ENCODE measurements around the gene VMAC. TPM values are rescaled to one million over a fixed set of nuclear protein-coding genes. Genes with fewer than 3 reads are reported as not detected.
"Not testable (repeated sequence)": the region's sequence is repeated elsewhere in the genome, so short reads cannot be mapped to it uniquely, and the experiment has no call there.

The VMAC gene
- total RNA-seq, 1 donor from 2014 or later, result 3.7 TPM

GRCh38 chr19:5883157-5883873 lies 21.4 kb upstream of the VMAC start:
- peaks cover 0 to 16% (median 13%) of the 10 kb centered on the region in 3 donors for H3K27me3 ChIP-seq (ENCODE audit: control insufficient read depth in 3 of 3, insufficient read depth in 3 of 3, low read length in 3 of 3)
- not testable (repeated sequence) for H3K9me3 ChIP-seq (ENCODE audit: control insufficient read depth in 3 of 3, low read length in 3 of 3); H3K4me3 ChIP-seq (ENCODE audit: low read length in 3 of 3); H3K36me3 ChIP-seq (ENCODE audit: control insufficient read depth in 3 of 3, insufficient read depth in 3 of 3, low read length in 3 of 3); H3K4me1 ChIP-seq (ENCODE audit: control insufficient read depth in 3 of 3, insufficient read depth in 3 of 3, low read length in 3 of 3); H3K9ac ChIP-seq (ENCODE audit: low read depth in 1 of 3, low read length in 3 of 3); H3K27ac ChIP-seq (ENCODE audit: low read depth, low read length)

- H3K4me1 ChIP-seq (ENCODE audit: control insufficient read depth in 3 of 3, insufficient read depth in 3 of 3, low read length in 3 of 3), result not testable (repeated sequence)
Observed at GRCh38 chr19:5884065-5884811, 20.4 kb upstream of the VMAC start.

GRCh38 chr19:5889288-5889971 lies 15.2 kb upstream of the VMAC start:
- H3K27me3 ChIP-seq (ENCODE audit: control insufficient read depth in 3 of 3, insufficient read depth in 3 of 3, low read length in 3 of 3), result peaks cover 30 to 41% (median 41%) of the 10 kb centered on the region in 3 donors
- H3K4me1 ChIP-seq (ENCODE audit: control insufficient read depth in 3 of 3, insufficient read depth in 3 of 3, low read length in 3 of 3), result peaks cover 3 to 17% (median 13%) of the 10 kb centered on the region in 3 donors
- no peaks in the 10 kb centered on the region for H3K9me3 ChIP-seq (ENCODE audit: control insufficient read depth in 3 of 3, low read length in 3 of 3)
- H3K27ac ChIP-seq (ENCODE audit: low read depth, low read length), result no peak overlapping the region
- H3K4me3 ChIP-seq (ENCODE audit: low read length in 3 of 3), result no peak overlapping the region
- H3K9ac ChIP-seq (ENCODE audit: low read depth in 1 of 3, low read length in 3 of 3), result no peak overlapping the region
- no peaks in the 10 kb centered on the region for H3K36me3 ChIP-seq (ENCODE audit: control insufficient read depth in 3 of 3, insufficient read depth in 3 of 3, low read length in 3 of 3)

More at GRCh38 chr19:5884065-5884811, 20.4 kb upstream of the VMAC start:
- peaks cover 0 to 15% (median 12%) of the 10 kb centered on the region in 3 donors for H3K27me3 ChIP-seq (ENCODE audit: control insufficient read depth in 3 of 3, insufficient read depth in 3 of 3, low read length in 3 of 3)
- H3K9me3 ChIP-seq (ENCODE audit: control insufficient read depth in 3 of 3, low read length in 3 of 3); H3K9ac ChIP-seq (ENCODE audit: low read depth in 1 of 3, low read length in 3 of 3); H3K4me3 ChIP-seq (ENCODE audit: low read length in 3 of 3); H3K36me3 ChIP-seq (ENCODE audit: control insufficient read depth in 3 of 3, insufficient read depth in 3 of 3, low read length in 3 of 3); H3K27ac ChIP-seq (ENCODE audit: low read depth, low read length): not testable (repeated sequence)

- Histone ChIP-seq H3K36me3 (ENCODE audit: control insufficient read depth in 3 of 3, insufficient read depth in 3 of 3, low read length in 3 of 3) (peaks cover 2 to 3% (median 3%) of the 10 kb centered on the region in 3 donors), H3K4me3 (ENCODE audit: low read length in 3 of 3) (no peak overlapping the region), H3K4me1 (ENCODE audit: control insufficient read depth in 3 of 3, insufficient read depth in 3 of 3, low read length in 3 of 3) (peaks cover 3 to 19% (median 14%) of the 10 kb centered on the region in 3 donors), H3K9ac (ENCODE audit: low read depth in 1 of 3, low read length in 3 of 3) (no peak overlapping the region), H3K27me3 (ENCODE audit: control insufficient read depth in 3 of 3, insufficient read depth in 3 of 3, low read length in 3 of 3) (peaks cover 30 to 41% (median 41%) of the 10 kb centered on the region in 3 donors), H3K27ac (ENCODE audit: low read depth, low read length) (no peak overlapping the region), H3K9me3 (ENCODE audit: control insufficient read depth in 3 of 3, low read length in 3 of 3) (no peaks in the 10 kb centered on the region)
Observed at GRCh38 chr19:5890099-5890498, 14.6 kb upstream of the VMAC start.

- H3K9ac ChIP-seq (ENCODE audit: low read depth in 1 of 3, low read length in 3 of 3), result peak overlapping the region in 1 of 3 donors; percentile 32
- no peak overlapping the region for H3K4me3 ChIP-seq (ENCODE audit: low read length in 3 of 3)
- H3K9me3 ChIP-seq (ENCODE audit: control insufficient read depth in 3 of 3, low read length in 3 of 3), result no peaks in the 10 kb centered on the region
- peaks cover 3 to 19% (median 14%) of the 10 kb centered on the region in 3 donors for H3K4me1 ChIP-seq (ENCODE audit: control insufficient read depth in 3 of 3, insufficient read depth in 3 of 3, low read length in 3 of 3)
- peaks cover 30 to 36% (median 36%) of the 10 kb centered on the region in 3 donors for H3K27me3 ChIP-seq (ENCODE audit: control insufficient read depth in 3 of 3, insufficient read depth in 3 of 3, low read length in 3 of 3)
- H3K27ac ChIP-seq (ENCODE audit: low read depth, low read length), result no peak overlapping the region
- peaks cover 14 to 15% (median 14%) of the 10 kb centered on the region in 3 donors for H3K36me3 ChIP-seq (ENCODE audit: control insufficient read depth in 3 of 3, insufficient read depth in 3 of 3, low read length in 3 of 3)
Observed at GRCh38 chr19:5891572-5891937, 13.1 kb upstream of the VMAC start.

- Histone ChIP-seq H3K27me3 (ENCODE audit: control insufficient read depth in 3 of 3, insufficient read depth in 3 of 3, low read length in 3 of 3) (peaks cover 30 to 34% (median 30%) of the 10 kb centered on the region in 3 donors), H3K36me3 (ENCODE audit: control insufficient read depth in 3 of 3, insufficient read depth in 3 of 3, low read length in 3 of 3) (peaks cover 14 to 17% (median 15%) of the 10 kb centered on the region in 3 donors), H3K9ac (ENCODE audit: low read depth in 1 of 3, low read length in 3 of 3) (peak overlapping the region in 1 of 3 donors; percentile 25), H3K4me3 (ENCODE audit: low read length in 3 of 3) (no peak overlapping the region), H3K9me3 (ENCODE audit: control insufficient read depth in 3 of 3, low read length in 3 of 3) (no peaks in the 10 kb centered on the region), H3K4me1 (ENCODE audit: control insufficient read depth in 3 of 3, insufficient read depth in 3 of 3, low read length in 3 of 3) (peaks cover 3 to 19% (median 14%) of the 10 kb centered on the region in 3 donors), H3K27ac (ENCODE audit: low read depth, low read length) (no peak overlapping the region)
Observed at GRCh38 chr19:5891938-5892771, 12.5 kb upstream of the VMAC start.

- H3K9me3 ChIP-seq (ENCODE audit: control insufficient read depth in 3 of 3, low read length in 3 of 3), result no peaks in the 10 kb centered on the region
- H3K4me3 ChIP-seq (ENCODE audit: low read length in 3 of 3), result no peak overlapping the region
- peaks cover 3 to 19% (median 14%) of the 10 kb centered on the region in 3 donors for H3K4me1 ChIP-seq (ENCODE audit: control insufficient read depth in 3 of 3, insufficient read depth in 3 of 3, low read length in 3 of 3)
- no peak overlapping the region for H3K9ac ChIP-seq (ENCODE audit: low read depth in 1 of 3, low read length in 3 of 3)
- H3K27ac ChIP-seq (ENCODE audit: low read depth, low read length), result no peak overlapping the region
- peaks cover 14 to 17% (median 15%) of the 10 kb centered on the region in 3 donors for H3K36me3 ChIP-seq (ENCODE audit: control insufficient read depth in 3 of 3, insufficient read depth in 3 of 3, low read length in 3 of 3)
- peaks cover 28 to 34% (median 30%) of the 10 kb centered on the region in 3 donors for H3K27me3 ChIP-seq (ENCODE audit: control insufficient read depth in 3 of 3, insufficient read depth in 3 of 3, low read length in 3 of 3)
Observed at GRCh38 chr19:5892772-5893275, 11.8 kb upstream of the VMAC start.

- H3K4me1 ChIP-seq (ENCODE audit: control insufficient read depth in 3 of 3, insufficient read depth in 3 of 3, low read length in 3 of 3), result peaks cover 3 to 19% (median 14%) of the 10 kb centered on the region in 3 donors
- H3K9me3 ChIP-seq (ENCODE audit: control insufficient read depth in 3 of 3, low read length in 3 of 3), result no peaks in the 10 kb centered on the region
- H3K9ac ChIP-seq (ENCODE audit: low read depth in 1 of 3, low read length in 3 of 3), result peak overlapping the region in 1 of 3 donors; percentile 16
- H3K4me3 ChIP-seq (ENCODE audit: low read length in 3 of 3), result no peak overlapping the region
- peaks cover 14 to 17% (median 15%) of the 10 kb centered on the region in 3 donors for H3K36me3 ChIP-seq (ENCODE audit: control insufficient read depth in 3 of 3, insufficient read depth in 3 of 3, low read length in 3 of 3)
- H3K27me3 ChIP-seq (ENCODE audit: control insufficient read depth in 3 of 3, insufficient read depth in 3 of 3, low read length in 3 of 3), result peaks cover 28 to 34% (median 30%) of the 10 kb centered on the region in 3 donors
- no peak overlapping the region for H3K27ac ChIP-seq (ENCODE audit: low read depth, low read length)
Observed at GRCh38 chr19:5893296-5893903, 11.3 kb upstream of the VMAC start.
